IPS-20b (cell line): ENCODE data around the gene GALR2.
"Not testable (repeated sequence)": the region's sequence is repeated elsewhere in the genome, so short reads cannot be mapped to it uniquely, and the experiment has no call there.

ENCODE experiments used
- H3K27ac ChIP-seq: one replicate; pipeline ENCODE4 v1.5.1; 2013; ENCODE audit warnings: low read length
- H3K27me3 ChIP-seq: 2 replicates; pipeline ENCODE4 v1.6.1; 2013; ENCODE audit warnings: mild to moderate bottlenecking, low read length, inconsistent platforms; ENCODE audit not compliant: insufficient read depth
- H3K36me3 ChIP-seq: 2 replicates; pipeline ENCODE4 v1.6.1; 2013; ENCODE audit warnings: low read depth, mild to moderate bottlenecking, inconsistent platforms, low read length, moderate library complexity; ENCODE audit not compliant: insufficient read depth
- H3K4me1 ChIP-seq: 2 replicates; pipeline ENCODE4 v1.6.1; 2013; ENCODE audit warnings: mild to moderate bottlenecking, control low read depth, inconsistent platforms, low read length, moderate library complexity; ENCODE audit not compliant: insufficient read depth
- H3K4me3 ChIP-seq: 2 replicates; pipeline ENCODE4 v1.5.1; 2013; ENCODE audit warnings: mild to moderate bottlenecking, low read length, inconsistent platforms
- H3K9ac ChIP-seq: 2 replicates; pipeline ENCODE4 v1.6.1; 2013; ENCODE audit warnings: low read depth, mild to moderate bottlenecking, inconsistent platforms, low read length, moderate library complexity
- H3K9me3 ChIP-seq: 2 replicates; pipeline ENCODE4 v1.6.1; 2013; ENCODE audit warnings: mild to moderate bottlenecking, low read depth, low read length, inconsistent platforms; ENCODE audit not compliant: insufficient read depth

The GALR2 gene

DNA sequence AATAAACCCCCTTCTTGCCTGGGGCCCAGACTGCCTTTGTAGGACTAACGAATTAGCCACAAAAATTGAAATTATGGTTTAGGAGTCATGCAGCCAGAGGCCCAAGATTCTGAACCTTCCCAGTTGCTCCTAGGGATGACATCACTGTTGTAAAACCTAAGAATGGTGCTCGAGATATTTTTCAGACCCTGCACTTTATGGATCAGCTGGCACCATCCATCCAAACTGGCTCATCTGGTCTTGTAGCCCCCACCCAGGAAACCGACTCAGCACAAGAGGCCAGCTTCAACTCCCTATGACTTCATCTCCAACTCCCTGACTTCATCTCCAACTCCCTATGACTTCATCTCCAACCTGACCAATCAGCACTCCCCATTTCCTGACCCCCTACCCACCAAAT lies 36.5 kb upstream of the GALR2 start:
- H3K4me3 ChIP-seq = no peak overlapping the region
- no peak overlapping the region for H3K27ac ChIP-seq
- H3K4me1 ChIP-seq = peaks cover 8% of the 10 kb centered on the region; the same call in 1 of the 2 replicates
- H3K9ac ChIP-seq = no peak overlapping the region
- no peaks in the 10 kb centered on the region for H3K27me3 ChIP-seq
- H3K9me3 ChIP-seq = no peaks in the 10 kb centered on the region
- peaks cover 49% of the 10 kb centered on the region for H3K36me3 ChIP-seq

DNA sequence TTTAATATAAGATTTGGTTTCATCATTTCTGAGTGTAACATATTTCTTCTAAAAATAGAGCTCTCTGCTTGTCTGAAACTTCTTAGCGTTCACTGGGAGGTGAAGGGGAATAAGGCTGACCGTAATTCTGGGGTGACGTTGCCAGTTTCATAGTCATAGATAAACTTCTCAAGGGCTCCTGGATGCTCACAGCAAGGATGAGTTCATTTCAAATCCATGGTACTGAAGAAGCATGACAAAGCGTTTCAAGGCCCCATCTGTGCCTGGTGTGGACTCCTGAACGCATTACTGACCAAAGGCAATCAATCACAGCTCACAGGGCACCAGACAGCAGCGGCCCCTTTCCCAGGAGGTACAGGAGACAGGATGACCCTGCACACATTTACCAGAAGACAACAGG lies 35.5 kb upstream of the GALR2 start:
- Histone ChIP-seq H3K27ac (no peak overlapping the region), H3K4me3 (no peak overlapping the region), H3K36me3 (peaks cover 60% of the 10 kb centered on the region), H3K4me1 (peaks cover 8% of the 10 kb centered on the region; the same call in 1 of the 2 replicates), H3K27me3 (no peaks in the 10 kb centered on the region), H3K9ac (no peak overlapping the region), H3K9me3 (no peaks in the 10 kb centered on the region)

DNA sequence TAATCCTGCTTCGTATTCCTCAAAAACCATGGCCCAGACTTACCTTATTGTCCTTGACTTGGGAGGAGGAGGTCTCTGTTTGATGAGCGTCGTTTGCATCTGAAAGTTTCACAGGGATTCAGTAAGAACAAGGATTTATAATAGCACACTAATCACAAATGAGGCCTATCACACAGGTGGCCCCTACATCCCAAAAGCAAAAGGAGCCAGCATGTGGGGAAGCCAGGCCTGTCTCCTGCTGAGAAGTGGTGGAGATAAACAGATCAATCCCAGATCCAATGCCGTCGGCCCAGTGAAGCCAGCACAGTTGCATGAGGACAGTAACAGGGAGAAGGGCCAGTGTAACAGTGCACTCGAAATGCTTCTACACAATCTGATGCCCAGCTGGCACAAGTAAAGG lies 34.2 kb upstream of the GALR2 start:
- Histone ChIP-seq H3K27me3 (no peaks in the 10 kb centered on the region), H3K4me3 (no peak overlapping the region), H3K27ac (no peak overlapping the region), H3K36me3 (peaks cover 73% of the 10 kb centered on the region), H3K9ac (no peak overlapping the region), H3K4me1 (peaks cover 8% of the 10 kb centered on the region; the same call in 1 of the 2 replicates), H3K9me3 (no peaks in the 10 kb centered on the region)

DNA sequence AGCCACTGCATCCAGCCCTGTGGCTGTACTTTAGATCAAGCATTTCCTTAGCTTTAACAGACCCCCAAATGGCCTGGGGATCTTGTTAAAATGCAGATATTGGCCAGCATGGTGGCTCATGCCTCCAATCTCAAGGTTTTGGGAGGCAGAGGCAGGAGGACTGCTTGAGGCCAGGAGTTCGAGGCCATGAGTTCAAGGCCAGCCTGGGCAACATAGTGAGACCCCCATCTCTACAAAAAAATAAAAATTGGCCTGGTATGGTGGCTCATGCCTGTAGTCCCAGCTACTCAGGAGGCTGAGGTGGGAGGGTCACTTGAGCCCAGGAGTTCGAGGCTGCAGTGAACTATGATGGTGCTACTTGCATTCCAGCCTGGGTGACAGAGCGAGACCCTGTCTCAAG lies 31.7 kb upstream of the GALR2 start:
- H3K9me3 ChIP-seq, H3K9ac ChIP-seq, H3K27ac ChIP-seq, H3K27me3 ChIP-seq, H3K4me3 ChIP-seq, H3K4me1 ChIP-seq: not testable (repeated sequence)
- peaks cover 90% of the 10 kb centered on the region for H3K36me3 ChIP-seq

DNA sequence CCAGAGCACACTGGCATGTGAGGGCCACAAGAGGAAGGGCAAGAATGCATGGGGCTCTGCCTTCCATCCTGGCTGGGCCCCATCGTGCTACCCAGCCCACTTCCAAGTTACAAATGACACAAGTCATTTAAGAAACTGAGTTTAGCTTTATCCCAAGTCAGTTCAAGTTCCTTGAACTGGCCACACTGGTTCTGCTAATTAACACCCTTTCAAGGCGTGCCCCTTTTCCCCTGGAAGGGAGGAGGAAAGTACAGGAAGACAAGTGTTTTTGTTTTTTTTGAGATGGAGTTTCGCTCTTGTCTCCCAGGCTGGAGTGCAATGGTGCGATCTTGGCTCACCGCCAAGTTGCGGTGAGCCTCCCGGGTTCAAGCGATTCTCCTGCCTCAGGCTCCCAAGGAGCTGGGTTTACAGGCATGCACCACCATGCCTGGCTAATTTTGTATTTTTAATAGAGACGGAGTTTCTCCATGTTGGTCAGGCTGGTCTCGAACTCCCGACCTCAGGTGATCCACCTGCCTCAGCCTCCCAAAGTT lies 30.0 kb upstream of the GALR2 start:
- H3K9me3 ChIP-seq, H3K4me1 ChIP-seq, H3K27ac ChIP-seq, H3K4me3 ChIP-seq, H3K9ac ChIP-seq, H3K27me3 ChIP-seq: not testable (repeated sequence)
- H3K36me3 ChIP-seq = peaks cover 90% of the 10 kb centered on the region

DNA sequence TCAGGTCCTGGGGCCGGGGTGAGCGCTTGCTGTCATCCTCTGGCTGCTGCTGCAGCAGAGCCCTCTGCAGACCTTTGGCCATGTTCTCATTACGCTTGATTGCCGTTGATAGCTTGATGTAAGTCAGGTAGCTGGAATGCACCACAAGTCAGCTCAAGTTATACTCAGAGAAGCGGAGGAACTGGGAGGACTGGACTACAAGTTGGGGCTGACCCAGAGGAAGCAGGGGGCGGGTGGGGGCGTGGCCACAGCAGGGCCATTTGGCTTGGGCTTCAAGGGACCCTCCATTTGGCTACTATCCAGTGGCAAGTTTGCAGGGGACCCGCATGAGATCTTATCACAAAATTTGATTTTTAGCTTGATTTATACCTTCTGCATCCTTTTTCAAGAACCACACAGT lies 28.5 kb upstream of the GALR2 start:
- Histone ChIP-seq H3K4me3 (no peak overlapping the region), H3K27me3 (no peaks in the 10 kb centered on the region), H3K9me3 (no peaks in the 10 kb centered on the region), H3K36me3 (peaks cover 89% of the 10 kb centered on the region), H3K27ac (no peak overlapping the region), H3K4me1 (0 out of 2 replicates have a peak, but pooled peaks cover 4% of the 10 kb centered on the region), H3K9ac (no peak overlapping the region)

DNA sequence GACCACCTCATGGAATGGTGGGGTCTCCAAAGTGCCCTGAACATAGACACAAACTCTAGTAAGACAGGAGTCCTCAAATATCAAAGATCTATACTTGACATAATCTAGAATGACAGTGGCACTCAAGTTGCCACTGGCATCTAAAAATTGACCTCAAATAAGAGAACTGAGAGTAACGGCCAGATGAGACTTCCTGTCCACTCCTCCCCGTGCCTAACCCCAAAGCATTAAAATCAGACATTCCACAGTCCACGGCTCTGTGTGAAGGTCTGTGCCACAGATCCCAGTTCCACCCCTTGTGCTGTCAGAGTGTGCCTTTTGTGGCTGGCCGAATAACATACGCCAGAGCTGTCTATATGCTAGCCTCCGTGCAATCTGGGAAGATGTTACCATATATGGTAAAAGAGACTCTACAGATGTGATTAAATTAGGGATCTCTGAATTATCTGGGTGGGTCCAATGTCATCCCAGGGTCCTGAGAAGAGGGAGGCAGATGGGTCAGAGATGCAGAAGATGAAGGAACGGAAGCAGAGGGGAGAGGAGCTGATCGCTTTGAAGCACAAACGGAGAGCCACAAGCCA lies 26.5 kb upstream of the GALR2 start:
- Histone ChIP-seq H3K27me3 (no peaks in the 10 kb centered on the region), H3K36me3 (peaks cover 87% of the 10 kb centered on the region), H3K4me1 (no peaks in the 10 kb centered on the region), H3K4me3 (no peak overlapping the region), H3K9ac (no peak overlapping the region), H3K9me3 (no peaks in the 10 kb centered on the region), H3K27ac (no peak overlapping the region)

DNA sequence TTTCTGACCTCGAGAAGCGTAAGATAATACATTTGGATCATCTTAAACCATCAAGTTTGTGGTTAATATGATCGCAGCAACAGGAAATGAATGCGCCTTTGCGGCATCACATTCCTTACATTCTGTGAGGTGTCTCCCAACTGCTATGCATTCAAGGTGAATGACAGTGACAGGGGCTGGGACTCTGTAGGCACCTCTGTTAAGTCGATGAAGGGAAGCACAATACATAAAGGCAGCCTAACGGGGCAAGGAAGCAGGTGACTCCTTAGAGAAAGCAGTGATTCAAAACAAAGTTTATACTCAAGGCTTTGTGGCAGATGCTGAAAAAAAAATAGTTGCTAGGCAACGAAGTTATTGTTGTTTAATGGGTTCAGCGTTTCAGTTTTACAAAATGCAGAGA lies 25.9 kb upstream of the GALR2 start:
- H3K4me1 ChIP-seq = no peaks in the 10 kb centered on the region
- H3K27me3 ChIP-seq = no peaks in the 10 kb centered on the region
- no peak overlapping the region for H3K27ac ChIP-seq
- peaks cover 87% of the 10 kb centered on the region for H3K36me3 ChIP-seq
- H3K9ac ChIP-seq = no peak overlapping the region
- no peak overlapping the region for H3K4me3 ChIP-seq
- no peaks in the 10 kb centered on the region for H3K9me3 ChIP-seq

DNA sequence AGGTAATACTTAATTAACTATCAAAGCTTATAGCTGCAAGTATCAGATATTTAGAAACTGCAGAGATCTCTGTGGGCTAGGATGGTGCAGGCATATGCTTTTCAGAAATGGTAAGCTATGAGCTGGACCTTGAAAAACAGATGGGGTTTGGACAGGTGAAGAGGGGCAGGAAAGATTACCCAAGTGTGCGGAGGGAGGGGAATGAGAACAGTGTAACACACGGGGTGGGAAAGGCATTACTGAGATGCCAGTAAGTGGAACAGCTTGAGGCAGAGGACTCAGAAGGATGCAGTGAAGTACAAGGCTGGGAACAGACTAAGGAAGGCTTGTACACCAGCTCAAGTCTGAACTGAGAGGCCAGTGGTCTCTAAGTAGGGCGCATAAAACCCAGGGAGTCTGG lies 25.3 kb upstream of the GALR2 start:
- H3K36me3 ChIP-seq = peaks cover 87% of the 10 kb centered on the region

DNA sequence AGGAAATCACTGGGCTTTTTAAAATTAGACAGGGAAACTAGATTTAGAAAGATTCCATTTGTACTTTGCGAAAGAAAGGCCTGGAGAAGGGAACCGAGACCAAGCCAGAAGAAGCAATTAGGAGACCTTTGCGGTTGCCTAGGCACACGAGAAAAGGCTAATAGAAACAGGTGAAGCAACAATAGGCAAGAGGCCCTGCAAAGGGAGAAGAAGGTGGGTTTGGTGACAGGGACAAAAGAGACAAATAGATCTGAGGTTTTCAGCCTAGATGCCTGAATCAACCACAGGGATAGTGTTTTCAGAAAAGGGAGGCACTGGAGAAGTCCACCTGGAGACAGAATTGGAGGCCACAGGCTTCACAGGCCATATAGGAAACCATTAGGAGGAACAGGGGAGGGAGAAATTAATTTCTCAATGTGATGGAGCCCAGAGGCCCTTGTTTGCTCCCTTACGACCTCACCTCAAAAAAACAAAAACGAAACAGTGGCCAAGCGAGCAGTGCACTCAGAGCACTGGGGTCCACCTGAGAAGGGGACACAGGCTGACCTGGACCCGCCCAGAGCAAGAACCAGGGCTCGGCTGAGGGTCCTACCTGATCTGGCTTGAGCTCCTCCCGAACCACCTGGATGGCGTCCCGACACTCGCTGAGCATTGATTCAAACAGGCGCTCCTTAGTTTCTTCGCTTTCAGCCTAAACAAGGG lies 24.6 kb upstream of the GALR2 start:
- Histone ChIP-seq H3K27me3 (no peaks in the 10 kb centered on the region), H3K4me1 (no peaks in the 10 kb centered on the region), H3K4me3 (no peak overlapping the region), H3K9ac (no peak overlapping the region), H3K9me3 (no peaks in the 10 kb centered on the region), H3K27ac (no peak overlapping the region), H3K36me3 (peaks cover 80% of the 10 kb centered on the region)

More for the DNA sequence above, 25.3 kb upstream of the GALR2 start:
- Histone ChIP-seq H3K27me3 (no peaks in the 10 kb centered on the region), H3K9me3 (no peaks in the 10 kb centered on the region), H3K27ac (no peak overlapping the region), H3K9ac (no peak overlapping the region), H3K4me1 (no peaks in the 10 kb centered on the region), H3K4me3 (no peak overlapping the region)

DNA sequence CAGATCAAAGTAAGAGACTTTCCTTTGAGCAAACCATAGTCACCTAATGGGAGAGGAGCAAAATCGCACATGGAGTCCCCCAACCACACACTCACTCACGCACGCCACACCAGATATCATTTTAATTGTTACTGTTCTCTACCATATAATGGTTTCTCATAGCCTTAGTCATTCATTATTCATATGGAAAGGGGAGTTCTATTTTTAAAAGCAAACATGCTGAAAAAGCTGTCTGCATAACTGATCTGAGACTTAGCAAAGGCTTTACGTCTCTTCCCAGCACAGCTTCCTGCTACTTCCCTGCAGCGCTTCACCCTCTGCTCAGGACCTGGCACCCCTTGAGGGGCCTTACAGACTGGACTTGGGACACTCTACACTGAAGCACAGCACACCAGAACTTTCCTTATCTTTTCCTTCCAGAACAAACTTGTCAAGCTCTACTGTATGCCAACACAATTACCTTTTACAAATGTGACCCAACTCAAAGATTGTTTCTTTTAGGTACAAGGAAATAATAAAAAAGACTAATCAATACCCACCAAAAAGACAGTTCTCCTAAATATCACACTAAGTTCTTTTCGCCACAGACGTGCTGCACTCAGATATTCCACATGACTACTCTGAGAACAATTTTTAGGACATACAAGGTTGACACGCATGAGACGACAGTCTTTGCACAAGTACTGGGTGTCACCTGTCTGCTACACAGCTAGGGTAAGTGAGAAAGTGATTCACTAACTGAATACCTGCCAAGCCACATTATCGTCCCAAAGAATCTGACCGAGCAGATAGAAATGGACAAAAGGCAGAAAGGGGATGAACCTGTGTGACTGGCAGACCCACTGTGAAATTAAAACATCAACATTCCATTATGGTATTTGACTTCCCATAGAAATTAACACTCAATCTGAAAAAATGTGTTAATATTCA lies 23.8 kb upstream of the GALR2 start:
- no peaks in the 10 kb centered on the region for H3K27me3 ChIP-seq

More for the DNA sequence above, 23.8 kb upstream of the GALR2 start:
- Histone ChIP-seq H3K4me1 (no peaks in the 10 kb centered on the region), H3K9me3 (no peaks in the 10 kb centered on the region), H3K36me3 (peaks cover 72% of the 10 kb centered on the region), H3K27ac (no peak overlapping the region), H3K9ac (no peak overlapping the region), H3K4me3 (no peak overlapping the region)
